Mesenchymal stem cell (in vitro differentiated cells and primary cell): ENCODE measurements around the gene TBC1D22A.

Experiments
- DNase-seq: peaks from one replicate; pipeline ENCODE4 v3.0.0-alpha.2; 2013
- H2AFZ ChIP-seq: one replicate; pipeline ENCODE4 v1.6.1; 2013; ENCODE audit warnings: low read depth, mild to moderate bottlenecking, control low read depth, inconsistent platforms, low read length, moderate library complexity
- H2AK5ac ChIP-seq: 2 replicates; pipeline ENCODE4 v1.6.1; 2013; ENCODE audit warnings: low read length, moderate library complexity, mild to moderate bottlenecking, inconsistent platforms; ENCODE audit not compliant: severe bottlenecking
- H2BK120ac ChIP-seq: one replicate; pipeline ENCODE4 v1.6.1; 2013; ENCODE audit warnings: low read depth, mild to moderate bottlenecking, inconsistent platforms, low read length, moderate library complexity
- H2BK12ac ChIP-seq, 2 experiments: one replicate each; pipeline ENCODE4 v1.6.1; 2013; ENCODE audit warnings: inconsistent platforms in 2 of 2, low read length in 2 of 2, mild to moderate bottlenecking in 2 of 2, moderate library complexity in 2 of 2, control low read depth in 1 of 2
- H2BK15ac ChIP-seq: one replicate; pipeline ENCODE4 v1.6.1; 2013; ENCODE audit warnings: mild to moderate bottlenecking, low read depth, inconsistent platforms; ENCODE audit not compliant: poor library complexity, severe bottlenecking
- H2BK5ac ChIP-seq: 2 replicates; pipeline ENCODE4 v1.6.1; 2013; ENCODE audit warnings: low read depth, mild to moderate bottlenecking, low read length, control low read depth, inconsistent platforms; ENCODE audit not compliant: poor library complexity, severe bottlenecking
- H3K14ac ChIP-seq, 2 experiments: one replicate each; pipeline ENCODE4 v1.6.1; 2013; ENCODE audit warnings: inconsistent platforms in 2 of 2, low read length in 2 of 2, control low read depth in 1 of 2, mild to moderate bottlenecking in 1 of 2, moderate library complexity in 1 of 2
- H3K18ac ChIP-seq, 2 experiments: one replicate each; pipeline ENCODE4 v1.6.1; 2013; ENCODE audit warnings: inconsistent platforms in 2 of 2, low read length in 2 of 2, control low read depth in 1 of 2, low read depth in 1 of 2, mild to moderate bottlenecking in 1 of 2
- H3K23ac ChIP-seq, 2 experiments: one replicate each; pipeline ENCODE4 v1.6.1; 2013; ENCODE audit warnings: inconsistent platforms in 2 of 2, low read length in 2 of 2, mild to moderate bottlenecking in 2 of 2, moderate library complexity in 2 of 2, control low read depth in 1 of 2
- H3K27ac ChIP-seq: 2 replicates; pipeline ENCODE4 v1.5.1; 2013; ENCODE audit warnings: mild to moderate bottlenecking, moderate library complexity, low read length, control low read depth, inconsistent platforms; ENCODE audit not compliant: poor library complexity, severe bottlenecking
- H3K27me3 ChIP-seq, 2 experiments: 2 replicates each; pipeline versions ENCODE4 v1.6.1 to v1.7.0; 2013; ENCODE audit warnings: low read length in 2 of 2, mild to moderate bottlenecking in 2 of 2, moderate library complexity in 2 of 2, control low read depth in 1 of 2, inconsistent platforms in 1 of 2; ENCODE audit not compliant: control insufficient read depth in 1 of 2, insufficient read depth in 1 of 2
- H3K36me3 ChIP-seq, 2 experiments: 2 replicates each; pipeline versions ENCODE4 v1.6.1 to v1.7.0; 2013; ENCODE audit warnings: low read length in 2 of 2, control low read depth in 1 of 2, inconsistent platforms in 1 of 2, low read depth in 1 of 2, mild to moderate bottlenecking in 1 of 2; ENCODE audit not compliant: insufficient read depth in 2 of 2, control insufficient read depth in 1 of 2
- H3K4ac ChIP-seq, 2 experiments: one replicate each; pipeline ENCODE4 v1.6.1; 2013; ENCODE audit warnings: inconsistent platforms in 2 of 2, low read length in 2 of 2, mild to moderate bottlenecking in 2 of 2, moderate library complexity in 2 of 2, control low read depth in 1 of 2, low read depth in 1 of 2
- H3K4me1 ChIP-seq: 2 replicates; pipeline ENCODE4 v1.6.1; 2013; ENCODE audit warnings: low read depth, low read length, control low read depth; ENCODE audit not compliant: control insufficient read depth, insufficient read depth
- H3K4me2 ChIP-seq: 2 replicates; pipeline ENCODE4 v1.6.1; 2013; ENCODE audit warnings: low read length, mild to moderate bottlenecking, inconsistent platforms; ENCODE audit not compliant: poor library complexity, severe bottlenecking
- H3K4me3 ChIP-seq, 2 experiments: 2 replicates each; pipeline versions ENCODE4 v1.5.1 to v1.7.0; 2013; ENCODE audit warnings: low read length in 2 of 2, mild to moderate bottlenecking in 2 of 2, control low read depth in 1 of 2, low read depth in 1 of 2; ENCODE audit not compliant: insufficient read depth in 1 of 2
- H3K79me1 ChIP-seq: replicated peaks from 2 replicates; pipeline ENCODE4 v1.6.1; 2013; ENCODE audit warnings: mild to moderate bottlenecking, control low read depth, low read length, inconsistent platforms; ENCODE audit not compliant: poor library complexity, severe bottlenecking
- H3K9ac ChIP-seq: 2 replicates; pipeline ENCODE4 v1.7.0; 2013; ENCODE audit warnings: mild to moderate bottlenecking, low read length, moderate library complexity
- H3K9me3 ChIP-seq: 2 replicates; pipeline ENCODE4 v1.7.0; 2013; ENCODE audit warnings: mild to moderate bottlenecking, low read length; ENCODE audit not compliant: control insufficient read depth
- H4K8ac ChIP-seq: one replicate; pipeline ENCODE4 v1.6.1; 2013; ENCODE audit warnings: inconsistent platforms, mild to moderate bottlenecking, low read length, moderate library complexity
- H4K91ac ChIP-seq: one replicate; pipeline ENCODE4 v1.6.1; 2013; ENCODE audit warnings: mild to moderate bottlenecking, low read length, inconsistent platforms
- WGBS: methylation state at CpG from one replicate; pipeline ENCODE4 v1.1.7; 2013; ENCODE audit warnings: mixed read lengths; 5-methylcytosine and 5-hydroxymethylcytosine counted together

The TBC1D22A gene

DNA sequence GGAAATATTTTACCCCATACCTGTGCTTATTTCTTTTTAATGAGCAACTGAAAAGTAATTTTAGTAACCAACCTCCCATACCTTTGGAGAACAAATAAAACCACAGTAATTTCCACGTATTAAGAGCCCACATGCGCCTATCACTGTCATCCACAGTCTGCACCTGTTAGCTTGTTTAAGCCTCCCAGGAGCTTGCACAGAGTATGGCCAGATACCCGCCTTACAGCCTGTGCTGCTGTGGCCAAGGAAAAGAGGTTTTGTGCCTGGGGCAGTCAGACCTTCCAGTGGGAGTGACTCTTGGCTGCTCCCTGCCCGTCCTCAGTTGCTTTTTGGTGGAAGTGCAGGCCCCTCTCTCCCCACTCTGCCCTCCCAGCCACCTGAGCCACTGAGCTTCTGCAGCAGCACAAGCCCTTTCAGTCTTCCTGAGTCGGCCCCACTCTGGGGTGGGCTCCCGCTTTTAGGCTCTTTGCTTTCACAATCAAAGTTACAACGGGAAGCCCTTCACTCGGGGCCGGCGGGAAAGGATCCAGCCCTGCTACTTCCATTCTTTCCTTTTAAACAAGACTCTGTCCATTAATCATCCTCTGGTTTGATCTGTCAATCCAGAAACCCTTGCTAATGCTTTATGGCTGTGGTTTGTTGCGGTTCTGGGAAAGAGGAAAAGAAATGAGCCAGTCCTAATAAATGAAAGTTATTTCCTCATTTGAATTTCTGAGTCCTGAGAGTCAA lies 308.8 kb downstream of the TBC1D22A start:
- WGBS, result 81% methylated on average over 9 of the region's 11 CpGs
- Histone ChIP-seq H3K9ac (no peak overlapping the region), H2BK5ac (no peak overlapping the region), H3K27me3 (no peaks in the 10 kb centered on the region), H3K4me3 (no peak overlapping the region), H2AK5ac (no peak overlapping the region), H2AFZ (no peak overlapping the region), H3K36me3 (peaks cover 7 to 25% of the 10 kb centered on the region in 2 experiments), H3K79me1 (peaks cover 27% of the 10 kb centered on the region), H3K4ac (no peak overlapping the region), H3K9me3 (peaks cover 24% of the 10 kb centered on the region), H3K4me1 (peaks cover 4% of the 10 kb centered on the region), H3K23ac (no peak overlapping the region), H2BK120ac (no peak overlapping the region), H3K14ac (no peak overlapping the region), H2BK12ac (no peak overlapping the region), H3K27ac (no peak overlapping the region), H4K8ac (no peak overlapping the region), H2BK15ac (no peak overlapping the region), H3K4me2 (no peak overlapping the region), H3K18ac (no peak overlapping the region), H4K91ac (peak overlapping the region; percentile 18)
- no peak for DNase-seq

DNA sequence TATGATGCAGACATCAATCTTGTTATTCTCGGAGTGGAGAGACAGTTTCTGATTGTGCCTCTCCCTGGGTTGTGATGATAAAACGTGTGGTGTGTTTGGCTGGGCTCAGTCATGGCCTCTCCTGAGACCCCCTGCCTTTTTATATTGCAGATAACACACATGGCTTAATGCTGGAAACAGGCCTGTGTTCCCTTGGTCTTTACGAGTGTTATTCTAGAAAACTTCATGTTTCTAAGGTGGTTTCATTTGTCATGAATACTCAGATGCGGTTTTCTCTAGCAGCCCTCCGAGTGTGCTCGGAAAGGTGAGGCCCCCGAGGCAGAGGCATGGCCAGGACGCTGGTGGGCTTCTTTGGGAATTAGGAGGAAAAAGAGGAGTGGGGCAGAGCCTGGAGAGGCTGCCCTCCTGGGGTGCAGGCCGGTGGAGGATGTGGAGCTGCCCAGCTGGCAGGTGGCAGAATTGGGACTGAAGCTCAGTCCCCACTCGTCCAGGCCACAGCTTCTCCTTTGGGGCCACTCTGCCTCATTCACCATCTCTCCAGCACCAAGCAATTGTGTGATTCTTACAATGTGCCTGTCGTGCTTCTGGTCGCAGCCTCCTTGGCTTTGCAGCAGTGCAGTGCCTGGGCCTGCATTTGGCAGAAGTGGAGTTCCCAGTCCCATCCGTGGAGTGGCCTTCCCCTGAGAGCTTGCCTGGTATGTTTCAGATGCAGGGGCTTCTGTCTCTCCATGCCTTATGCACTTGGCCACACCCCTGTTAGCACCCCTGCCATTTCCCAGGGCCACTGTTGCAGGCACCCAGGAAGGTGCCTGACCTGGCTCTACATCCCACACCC lies 309.6 kb downstream of the TBC1D22A start:
- no peak for DNase-seq
- no peaks in the 10 kb centered on the region for H3K27me3 ChIP-seq
- no peak overlapping the region for H2BK15ac ChIP-seq
- peaks cover 25% of the 10 kb centered on the region for H3K79me1 ChIP-seq
- 85% methylated on average over 13 of the region's 13 CpGs for WGBS
- peak overlapping the region in 1 of 2 experiments; percentile 59 for H3K14ac ChIP-seq
- H4K91ac ChIP-seq, result no peak overlapping the region
- H3K4me2 ChIP-seq, result no peak overlapping the region
- no peak overlapping the region for H3K27ac ChIP-seq
- no peak overlapping the region for H3K18ac ChIP-seq
- no peak overlapping the region for H2BK120ac ChIP-seq
- H3K23ac ChIP-seq, result no peak overlapping the region
- H3K4me3 ChIP-seq, result no peak overlapping the region
- H3K4ac ChIP-seq, result no peak overlapping the region
- no peak overlapping the region for H3K9ac ChIP-seq
- no peak overlapping the region for H2AFZ ChIP-seq
- peaks cover 32% of the 10 kb centered on the region for H3K9me3 ChIP-seq
- no peak overlapping the region for H4K8ac ChIP-seq
- H3K36me3 ChIP-seq, result peaks cover 7 to 21% of the 10 kb centered on the region in 2 experiments
- H2BK12ac ChIP-seq, result no peak overlapping the region
- peaks cover 4% of the 10 kb centered on the region for H3K4me1 ChIP-seq
- H2BK5ac ChIP-seq, result no peak overlapping the region
- no peak overlapping the region for H2AK5ac ChIP-seq

DNA sequence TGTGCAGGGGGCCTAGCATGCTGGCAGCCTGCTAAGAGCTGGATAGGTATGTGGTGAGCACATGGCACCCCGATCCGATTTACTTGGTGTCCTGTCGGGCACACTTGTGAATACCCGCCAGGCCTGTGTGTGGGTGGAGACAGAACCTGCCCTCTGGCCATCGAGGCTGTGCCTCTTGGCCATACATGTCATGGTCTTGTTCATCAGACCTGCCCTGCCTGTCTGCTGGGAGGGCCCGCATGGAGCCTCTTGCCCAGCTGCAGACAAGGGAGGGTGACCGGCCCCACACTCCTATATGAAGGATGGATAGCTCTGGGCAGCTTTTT lies 310.2 kb downstream of the TBC1D22A start:
- Histone ChIP-seq H3K4ac (no peak overlapping the region), H3K18ac (no peak overlapping the region), H3K9me3 (peaks cover 36% of the 10 kb centered on the region), H2AK5ac (no peak overlapping the region), H2BK5ac (no peak overlapping the region), H3K4me2 (no peak overlapping the region), H4K8ac (no peak overlapping the region), H4K91ac (no peak overlapping the region), H3K27ac (no peak overlapping the region), H2BK15ac (no peak overlapping the region), H2BK120ac (no peak overlapping the region), H3K79me1 (peaks cover 28% of the 10 kb centered on the region), H3K27me3 (no peaks in the 10 kb centered on the region), H3K36me3 (peaks cover 6 to 22% of the 10 kb centered on the region in 2 experiments), H2AFZ (no peak overlapping the region), H3K9ac (no peak overlapping the region), H3K14ac (no peak overlapping the region), H3K4me3 (no peak overlapping the region), H3K4me1 (peaks cover 4% of the 10 kb centered on the region), H2BK12ac (no peak overlapping the region), H3K23ac (no peak overlapping the region)
- WGBS, result 92% methylated on average over 6 of the region's 7 CpGs
- no peak for DNase-seq

DNA sequence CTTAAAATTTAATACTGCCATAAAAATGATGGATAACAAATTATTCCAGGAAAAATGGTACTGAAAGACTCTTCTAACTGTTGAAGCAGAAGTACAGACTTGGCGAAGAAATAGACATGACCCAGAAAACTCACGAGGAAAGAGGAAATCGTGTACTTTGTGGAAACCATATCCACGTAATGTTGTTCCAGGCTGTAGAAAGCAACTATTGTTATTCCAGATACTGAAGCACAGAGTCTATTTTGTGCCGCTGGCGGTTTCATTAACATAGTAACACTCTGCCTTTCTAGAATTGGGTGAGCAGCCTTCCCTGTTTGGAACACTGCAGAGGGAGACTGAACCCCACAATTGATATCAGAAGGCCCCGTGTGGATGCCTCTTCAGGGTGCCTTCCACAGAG lies 310.6 kb downstream of the TBC1D22A start:
- WGBS, result 99% methylated on average over 7 of the region's 7 CpGs

More for the DNA sequence above, 310.6 kb downstream of the TBC1D22A start:
- Histone ChIP-seq H3K4me3 (no peak overlapping the region), H3K27me3 (no peaks in the 10 kb centered on the region), H3K18ac (no peak overlapping the region), H2AFZ (no peak overlapping the region), H3K4me1 (peaks cover 4% of the 10 kb centered on the region), H2AK5ac (no peak overlapping the region), H3K9ac (no peak overlapping the region), H3K23ac (no peak overlapping the region), H2BK5ac (no peak overlapping the region), H3K4me2 (no peak overlapping the region), H3K14ac (no peak overlapping the region), H2BK15ac (no peak overlapping the region), H2BK120ac (no peak overlapping the region), H2BK12ac (no peak overlapping the region), H3K9me3 (peaks cover 40% of the 10 kb centered on the region), H3K36me3 (peaks cover 4 to 18% of the 10 kb centered on the region in 2 experiments), H3K4ac (no peak overlapping the region), H3K79me1 (peaks cover 30% of the 10 kb centered on the region), H4K91ac (no peak overlapping the region), H4K8ac (no peak overlapping the region), H3K27ac (no peak overlapping the region)
- DNase-seq, result no peak
